IMR-90 (cell line): ENCODE measurements around the gene BSPRY. TPM values are rescaled to one million over a fixed set of nuclear protein-coding genes. Genes with fewer than 3 reads are reported as not detected.

Source experiments
- ATAC-seq: fragments of 200-7000 bp; cut with Tn5 transposase; 2 replicates; pipeline ENCODE4 v1.9.1; 2020; ENCODE audit warnings: low read depth, mild to moderate bottlenecking, moderate library complexity
- BruUV-seq: library from RNA; stranded (reverse); fragments of 400-500 nt; replicated peaks from 2 replicates; lab custom pipeline; 2021; lab: Mats Ljungman, UMichigan
- CTCF ChIA-PET: fragments of 300-600 bp; formaldehyde crosslinking; extraction: SDS; loops from one replicate; lab custom pipeline; 2021; ENCODE audit warnings: antibody characterized with exemption; lab: Yijun Ruan, JAX
- POLR2A ChIA-PET: fragments of 300-600 bp; sonication (Branson Sonifier 250); formaldehyde crosslinking; loops from one replicate; lab custom pipeline; 2022; ENCODE audit warnings: antibody characterized with exemption; ENCODE audit not compliant: unreplicated experiment; lab: Charles Lee
- DNase-seq: peaks from one replicate; pipeline ENCODE4 v3.0.0; 2013
- H2AFZ ChIP-seq: replicated peaks from 2 replicates; pipeline ENCODE3; 2013; ENCODE audit warnings: low read length, mild to moderate bottlenecking; ENCODE audit not compliant: poor library complexity
- H2AK5ac ChIP-seq: 2 replicates; pipeline ENCODE4 v1.6.1; 2013; ENCODE audit warnings: low read depth, low read length, inconsistent platforms
- H2AK9ac ChIP-seq: replicated peaks from 2 replicates; pipeline ENCODE3; 2013; ENCODE audit warnings: mild to moderate bottlenecking, low read depth, low read length, moderate library complexity; ENCODE audit not compliant: poor library complexity
- H2BK120ac ChIP-seq: 2 replicates; pipeline ENCODE4 v1.6.1; 2013; ENCODE audit warnings: low read depth, low read length, inconsistent platforms
- H2BK15ac ChIP-seq: 3 replicates; pipeline ENCODE4 v1.6.1; 2013; ENCODE audit warnings: low read depth, low read length, inconsistent platforms
- H2BK20ac ChIP-seq: 2 replicates; pipeline ENCODE4 v1.6.1; 2013; ENCODE audit warnings: low read depth, mild to moderate bottlenecking, inconsistent platforms, low read length, moderate library complexity
- H2BK5ac ChIP-seq: 2 replicates; pipeline ENCODE4 v1.6.1; 2013; ENCODE audit warnings: mild to moderate bottlenecking, low read depth, low read length, inconsistent platforms; ENCODE audit not compliant: poor library complexity, severe bottlenecking
- H3K14ac ChIP-seq: replicated peaks from 2 replicates; pipeline ENCODE4 v1.6.1; 2013; ENCODE audit warnings: low read depth, low read length, inconsistent platforms
- H3K18ac ChIP-seq: 2 replicates; pipeline ENCODE4 v1.6.1; 2013; ENCODE audit warnings: low read depth, low read length, control low read depth
- H3K23ac ChIP-seq: 2 replicates; pipeline ENCODE4 v1.6.1; 2013; ENCODE audit warnings: low read depth, low read length, inconsistent platforms
- H3K27ac ChIP-seq: 2 replicates; pipeline ENCODE4 v1.5.1; 2013; ENCODE audit warnings: mild to moderate bottlenecking, control low read depth, low read length; ENCODE audit not compliant: insufficient read depth
- H3K27me3 ChIP-seq: 2 replicates; pipeline ENCODE4 v1.6.1; 2013; ENCODE audit warnings: low read length; ENCODE audit not compliant: control insufficient read depth, insufficient read depth
- H3K36me3 ChIP-seq: 2 replicates; pipeline ENCODE4 v1.6.1; 2013; ENCODE audit warnings: low read length, mixed read lengths; ENCODE audit not compliant: control insufficient read depth, insufficient read depth
- H3K4ac ChIP-seq: 2 replicates; pipeline ENCODE4 v1.6.1; 2013; ENCODE audit warnings: low read depth, low read length, inconsistent platforms
- H3K4me1 ChIP-seq: 2 replicates; pipeline ENCODE4 v1.6.1; 2013; ENCODE audit warnings: low read length, mixed read lengths; ENCODE audit not compliant: control insufficient read depth, insufficient read depth
- H3K4me2 ChIP-seq: 2 replicates; pipeline ENCODE4 v1.6.1; 2013; ENCODE audit warnings: low read depth, mild to moderate bottlenecking, control low read depth, low read length, moderate library complexity
- H3K4me3 ChIP-seq: 2 replicates; pipeline ENCODE4 v1.5.1; 2013; ENCODE audit warnings: low read depth, mild to moderate bottlenecking, control low read depth, low read length, moderate library complexity; ENCODE audit not compliant: insufficient read depth
- H3K56ac ChIP-seq: 2 replicates; pipeline ENCODE4 v1.6.1; 2013; ENCODE audit warnings: low read length, inconsistent platforms; ENCODE audit not compliant: insufficient read depth; ENCODE audit errors: extremely low read depth
- H3K79me1 ChIP-seq, 2 experiments: 2 replicates each; pipeline ENCODE4 v1.6.1; 2013; ENCODE audit warnings: low read length in 2 of 2, inconsistent platforms in 1 of 2, low read depth in 1 of 2
- H3K9ac ChIP-seq: 2 replicates; pipeline ENCODE4 v1.6.1; 2013; ENCODE audit warnings: low read depth, low read length, control low read depth
- H3K9me1 ChIP-seq: 2 replicates; pipeline ENCODE4 v1.6.1; 2013; ENCODE audit warnings: low read length, inconsistent platforms; ENCODE audit not compliant: insufficient read depth
- H3K9me3 ChIP-seq: 2 replicates; pipeline ENCODE4 v1.6.1; 2013; ENCODE audit warnings: low read length; ENCODE audit not compliant: control insufficient read depth, insufficient read depth
- H4K20me1 ChIP-seq: 2 replicates; pipeline ENCODE4 v1.6.1; 2013; ENCODE audit warnings: low read length, inconsistent platforms; ENCODE audit not compliant: insufficient read depth
- H4K5ac ChIP-seq: 2 replicates; pipeline ENCODE4 v1.6.1; 2013; ENCODE audit warnings: mild to moderate bottlenecking, low read depth, low read length, control low read depth
- H4K8ac ChIP-seq, 2 experiments: 2 replicates each; pipeline ENCODE4 v1.6.1; 2013; ENCODE audit warnings: low read depth in 2 of 2, low read length in 2 of 2, control low read depth in 1 of 2, inconsistent platforms in 1 of 2
- H4K91ac ChIP-seq: 2 replicates; pipeline ENCODE4 v1.6.1; 2013; ENCODE audit warnings: low read depth, low read length, inconsistent platforms; ENCODE audit not compliant: insufficient read depth
- MAZ ChIP-seq: IDR thresholded peaks from 2 replicates; pipeline ENCODE4 v1.6.1; 2012; ENCODE audit warnings: low read depth, mild to moderate bottlenecking, low read length, improper control_type of control experiment, moderate library complexity, borderline replicate concordance
- NFE2L2 ChIP-seq: fragments of 150-350 bp; IDR thresholded peaks from 2 replicates; pipeline ENCODE4 v1.6.1; 2016; ENCODE audit warnings: low read depth, mild to moderate bottlenecking, low read length
- WGBS, 2 experiments: methylation state at CpG; one replicate each; pipeline versions ENCODE4 v1.1.5 to v1.1.7; 2013; ENCODE audit warnings: missing lambda C conversion rate in 2 of 2; ENCODE audit not compliant: insufficient read length in 1 of 2; ENCODE audit errors: extremely low coverage in 2 of 2; 5-methylcytosine and 5-hydroxymethylcytosine counted together
- dilution Hi-C: fragments of 300-500 bp; cut with HindIII; formaldehyde crosslinking; loops from one replicate; pipeline ENCODE4 v1.14.3; 2018; ENCODE audit warnings: low sequenced_read_pairs; ENCODE audit not compliant: unreplicated experiment
- in situ Hi-C: fragments of 300-500 bp; cut with MboI; formaldehyde crosslinking; loops from 3 replicates; pipeline ENCODE4 v1.14.3; 2019; ENCODE audit warnings: low sequenced_read_pairs, inconsistent platforms, mixed read lengths
- intact Hi-C: fragments of 100-400 bp; cut with micrococcal nuclease; formaldehyde crosslinking; loops from 2 replicates; pipeline ENCODE4 v1.10.0; 2022
- polyA plus RNA-seq, 3 experiments: library from polyadenylated mRNA; depleted of rRNA; stranded (reverse); fragments of >200 nt; gene quantifications; 2 replicates each; pipeline ENCODE4 v1.2.3, GENCODE V29; 2012; ENCODE audit warnings: low replicate concordance in 1 of 3
- total RNA-seq: library from RNA; depleted of rRNA; stranded (reverse); fragments of >200 nt; gene quantifications from 2 replicates; pipeline ENCODE4 v1.2.3, GENCODE V29; 2012

BSPRY gene
- total and polyA plus RNA-seq, 2 of the 4 experiments (the other 2 are of a cell fraction), result not detected

GRCh38 chr9:113368982-113369854, 19.9 kb downstream of the BSPRY start:
- Histone ChIP-seq H2BK120ac (no peak overlapping the region), H3K9me1 (no peaks in the 10 kb centered on the region), H4K8ac (no peak overlapping the region), H3K4me1 (no peaks in the 10 kb centered on the region), H3K27ac (no peak overlapping the region), H3K14ac (no peak overlapping the region), H4K20me1 (no peaks in the 10 kb centered on the region), H3K36me3 (peaks cover 9% of the 10 kb centered on the region; the same call in 1 of the 2 replicates), H3K18ac (no peak overlapping the region), H3K56ac (no peak overlapping the region), H2BK20ac (no peak overlapping the region), H3K79me1 (no peaks in the 10 kb centered on the region), H3K4me3 (no peak overlapping the region), H2AFZ (no peak overlapping the region), H4K91ac (no peak overlapping the region), H3K9ac (no peak overlapping the region), H3K4me2 (no peak overlapping the region), H3K27me3 (peaks cover 11% of the 10 kb centered on the region; the same call in 1 of the 2 replicates), H3K23ac (no peak overlapping the region), H4K5ac (no peak overlapping the region), H2AK9ac (no peak overlapping the region), H2BK15ac (no peak overlapping the region), H2BK5ac (no peak overlapping the region), H3K9me3 (no peaks in the 10 kb centered on the region), H2AK5ac (no peak overlapping the region), H3K4ac (no peak overlapping the region)
- in situ Hi-C loops, result no loop called here
- intact Hi-C loops, result no loop called here
- DNase-seq (no peak), ATAC-seq (no peak)
- ChIA-PET CTCF (no interaction called here), POLR2A (no interaction called here)
- 97% methylated on average over 7 of the region's 13 CpGs; no CpG with 5 or more reads in 1 of the 2 experiments for WGBS, 2 experiments
- dilution Hi-C loops, result no loop called here
- no peak for TF ChIP-seq MAZ
- TF ChIP-seq NFE2L2, result no peak
- no TSS peak for BruUV-seq
